MM.1S (cell line): ENCODE results near the gene IL13.

ENCODE experiments used
- DNase-seq: peaks from one replicate; pipeline ENCODE4 v3.0.0-alpha.2; 2015
- H2AFZ ChIP-seq: fragments of 300-600 bp; sonication (generic); 2 replicates; pipeline ENCODE4 v1.6.0; 2016; ENCODE audit warnings: antibody characterized with exemption, low read length
- H3F3A ChIP-seq: fragments of 300-600 bp; sonication (generic); 2 replicates; pipeline ENCODE4 v1.6.1; 2016; ENCODE audit warnings: mild to moderate bottlenecking, antibody characterized with exemption, low read length, moderate library complexity, mixed read lengths; ENCODE audit not compliant: insufficient read depth
- H3K27ac ChIP-seq: fragments of 300-600 bp; sonication (generic); 2 replicates; pipeline ENCODE4 v1.5.1; 2016; ENCODE audit warnings: mild to moderate bottlenecking, low read length
- H3K27me3 ChIP-seq: fragments of 300-600 bp; sonication (generic); replicated peaks from 2 replicates; pipeline ENCODE4 v1.6.0; 2016; ENCODE audit warnings: low read length; ENCODE audit not compliant: insufficient read depth
- H3K36me3 ChIP-seq: fragments of 300-600 bp; sonication (generic); replicated peaks from 2 replicates; pipeline ENCODE4 v1.6.1; 2016; ENCODE audit warnings: mild to moderate bottlenecking, low read length, mixed read lengths; ENCODE audit not compliant: insufficient read depth
- H3K4me1 ChIP-seq: fragments of 300-600 bp; sonication (generic); 2 replicates; pipeline ENCODE4 v1.6.1; 2016; ENCODE audit warnings: low read length, mixed read lengths
- H3K4me2 ChIP-seq: fragments of 300-600 bp; sonication (generic); 2 replicates; pipeline ENCODE4 v1.6.0; 2016; ENCODE audit warnings: low read depth, low read length
- H3K4me3 ChIP-seq: fragments of 300-600 bp; sonication (generic); 2 replicates; pipeline ENCODE4 v1.5.1; 2016; ENCODE audit warnings: low read length, mixed read lengths
- H3K79me2 ChIP-seq: fragments of 300-600 bp; sonication (generic); 2 replicates; pipeline ENCODE4 v1.6.1; 2016; ENCODE audit warnings: mixed run types, low read length, mixed read lengths
- H3K9ac ChIP-seq: fragments of 300-600 bp; sonication (generic); 2 replicates; pipeline ENCODE4 v1.6.1; 2016; ENCODE audit warnings: low read length, mixed read lengths
- H3K9me2 ChIP-seq: fragments of 300-600 bp; sonication (generic); replicated peaks from 2 replicates; pipeline ENCODE4 v1.6.1; 2016; ENCODE audit warnings: mild to moderate bottlenecking, low read length, mixed read lengths; ENCODE audit not compliant: insufficient read depth
- H3K9me3 ChIP-seq: fragments of 300-600 bp; sonication (generic); replicated peaks from 2 replicates; pipeline ENCODE4 v1.6.1; 2016; ENCODE audit warnings: mild to moderate bottlenecking, low read length, mixed read lengths; ENCODE audit not compliant: insufficient read depth
- H4K20me1 ChIP-seq: fragments of 300-600 bp; sonication (generic); 2 replicates; pipeline ENCODE4 v1.6.1; 2016; ENCODE audit warnings: mild to moderate bottlenecking, low read length, moderate library complexity, mixed read lengths; ENCODE audit not compliant: insufficient read depth
- EZH2 ChIP-seq: fragments of 300-600 bp; sonication (generic); optimal IDR thresholded peaks from 2 replicates; pipeline ENCODE3; 2017; ENCODE audit warnings: low read depth, mild to moderate bottlenecking, antibody characterized with exemption, low read length, mixed read lengths
- EZH2phosphoT487 ChIP-seq: fragments of 300-600 bp; sonication (generic); IDR thresholded peaks from 2 replicates; pipeline ENCODE4 v1.6.1; 2018; ENCODE audit warnings: antibody characterized with exemption, low read length
- TF ChIP-seq, protein P1 (sequence below): fragments of 300-600 bp; sonication (generic); IDR thresholded peaks from 2 replicates; pipeline ENCODE4 v1.5.1; 2016; ENCODE audit warnings: antibody characterized with exemption, low read length, mixed read lengths

The IL13 gene

DNA sequence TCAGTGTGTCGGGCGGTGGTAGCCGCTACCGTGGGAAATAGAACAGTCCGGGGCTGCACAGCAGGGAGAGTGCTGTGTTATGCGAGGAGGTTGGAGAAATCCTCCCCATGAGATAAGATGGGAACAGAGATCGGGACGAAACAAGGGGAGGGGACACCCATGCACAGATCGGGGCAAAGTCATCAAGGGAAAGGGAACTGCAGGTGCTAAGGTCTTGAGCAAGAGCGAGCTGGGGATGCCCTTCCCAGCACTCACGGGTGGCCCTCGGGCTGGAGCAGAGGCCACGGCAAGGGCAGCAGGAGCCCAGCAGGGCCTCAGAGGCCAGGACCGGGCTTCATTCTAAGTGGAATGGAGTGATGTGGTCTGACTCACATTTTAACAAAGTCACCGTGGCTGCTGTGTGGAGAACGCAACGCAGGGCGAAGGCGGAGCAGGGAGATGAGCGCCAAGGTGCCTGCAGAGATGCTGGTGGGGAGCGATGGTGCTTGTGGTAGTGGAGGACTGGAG is 7.7 kb downstream of the IL13 start:
- Histone ChIP-seq H4K20me1 (no peaks in the 10 kb centered on the region), H3K4me1 (peaks cover 6% of the 10 kb centered on the region), H3K79me2 (no peaks in the 10 kb centered on the region), H3K9me3 (no peaks in the 10 kb centered on the region), H3K4me2 (no peak overlapping the region), H3K9ac (no peak overlapping the region), H2AFZ (no peak overlapping the region), H3K4me3 (no peak overlapping the region), H3K27ac (no peak overlapping the region), H3F3A (no peaks in the 10 kb centered on the region), H3K9me2 (no peaks in the 10 kb centered on the region), H3K27me3 (no peaks in the 10 kb centered on the region), H3K36me3 (no peaks in the 10 kb centered on the region)
- no peak for DNase-seq
- no peak for TF ChIP-seq EZH2
- TF ChIP-seq, protein P1, sequence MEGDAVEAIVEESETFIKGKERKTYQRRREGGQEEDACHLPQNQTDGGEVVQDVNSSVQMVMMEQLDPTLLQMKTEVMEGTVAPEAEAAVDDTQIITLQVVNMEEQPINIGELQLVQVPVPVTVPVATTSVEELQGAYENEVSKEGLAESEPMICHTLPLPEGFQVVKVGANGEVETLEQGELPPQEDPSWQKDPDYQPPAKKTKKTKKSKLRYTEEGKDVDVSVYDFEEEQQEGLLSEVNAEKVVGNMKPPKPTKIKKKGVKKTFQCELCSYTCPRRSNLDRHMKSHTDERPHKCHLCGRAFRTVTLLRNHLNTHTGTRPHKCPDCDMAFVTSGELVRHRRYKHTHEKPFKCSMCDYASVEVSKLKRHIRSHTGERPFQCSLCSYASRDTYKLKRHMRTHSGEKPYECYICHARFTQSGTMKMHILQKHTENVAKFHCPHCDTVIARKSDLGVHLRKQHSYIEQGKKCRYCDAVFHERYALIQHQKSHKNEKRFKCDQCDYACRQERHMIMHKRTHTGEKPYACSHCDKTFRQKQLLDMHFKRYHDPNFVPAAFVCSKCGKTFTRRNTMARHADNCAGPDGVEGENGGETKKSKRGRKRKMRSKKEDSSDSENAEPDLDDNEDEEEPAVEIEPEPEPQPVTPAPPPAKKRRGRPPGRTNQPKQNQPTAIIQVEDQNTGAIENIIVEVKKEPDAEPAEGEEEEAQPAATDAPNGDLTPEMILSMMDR: no peak
- no peak for TF ChIP-seq EZH2phosphoT487

DNA sequence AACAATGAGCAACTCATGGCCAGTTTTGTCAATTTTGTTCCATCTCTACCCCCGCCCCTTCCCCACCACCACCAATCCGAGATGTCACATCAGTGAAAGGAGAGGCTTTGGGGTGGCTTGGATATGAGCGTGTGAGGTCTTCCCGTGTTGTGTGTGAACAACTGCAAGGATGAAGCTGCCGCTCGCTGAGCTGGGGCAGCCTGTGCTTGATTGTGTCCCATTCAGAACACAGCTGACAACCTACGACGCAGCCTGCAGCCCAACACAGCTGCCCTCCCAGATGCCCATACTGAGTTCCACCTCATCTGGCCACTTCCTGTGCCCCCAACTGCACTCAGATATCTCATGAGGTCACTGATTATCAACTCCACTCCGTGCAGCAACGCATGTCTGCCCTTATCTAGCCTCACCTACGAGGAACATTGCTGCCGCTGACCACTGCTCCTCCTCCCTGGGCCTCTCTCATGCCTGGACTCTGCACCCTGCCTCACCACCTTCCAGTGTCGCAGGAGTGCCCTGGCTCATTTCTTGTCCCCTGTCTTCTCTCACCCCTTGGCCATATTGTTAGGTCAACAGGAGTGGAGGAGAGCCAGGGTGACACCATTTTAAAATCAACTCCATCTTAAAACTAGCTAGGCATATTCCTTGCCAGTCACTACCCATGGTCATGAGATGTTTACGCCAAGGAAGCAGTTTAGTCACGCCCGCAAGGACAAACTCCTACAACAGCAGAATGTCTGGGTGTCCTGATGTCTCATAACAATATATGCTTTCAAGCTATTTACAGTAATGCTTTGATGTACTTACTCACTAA is 8.5 kb downstream of the IL13 start:
- no peak overlapping the region for H3K27ac ChIP-seq
- no peaks in the 10 kb centered on the region for H3K27me3 ChIP-seq
- no peaks in the 10 kb centered on the region for H3K9me2 ChIP-seq
- no peaks in the 10 kb centered on the region for H3F3A ChIP-seq
- H4K20me1 ChIP-seq: no peaks in the 10 kb centered on the region
- no peaks in the 10 kb centered on the region for H3K9me3 ChIP-seq
- no peak overlapping the region for H3K9ac ChIP-seq
- TF ChIP-seq EZH2phosphoT487 (no peak), EZH2 (no peak)
- TF ChIP-seq, protein P1: no peak
- no peak overlapping the region for H2AFZ ChIP-seq
- no peaks in the 10 kb centered on the region for H3K36me3 ChIP-seq
- H3K4me3 ChIP-seq: no peak overlapping the region
- no peaks in the 10 kb centered on the region for H3K79me2 ChIP-seq
- H3K4me1 ChIP-seq: peaks cover 6% of the 10 kb centered on the region
- DNase-seq: no peak
- H3K4me2 ChIP-seq: no peak overlapping the region

DNA sequence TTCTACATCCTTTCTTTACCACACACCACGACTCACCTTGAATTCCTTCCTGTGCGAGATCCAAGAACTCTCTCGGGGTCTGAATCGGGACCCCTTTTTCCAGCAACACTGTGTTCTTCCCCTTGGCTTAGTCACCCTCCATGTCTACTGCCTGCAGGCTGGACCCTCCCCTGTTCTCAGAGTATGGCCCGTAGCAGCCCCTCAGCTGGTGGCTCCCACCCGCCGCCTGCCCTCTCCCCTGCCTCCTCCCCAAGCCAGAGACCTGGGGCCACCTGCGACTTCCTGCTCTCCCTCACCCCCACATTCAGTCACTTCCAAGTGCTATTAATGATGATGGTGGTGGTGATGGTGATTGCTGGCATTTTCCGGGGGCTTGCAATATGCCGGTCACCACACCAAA is 9.3 kb downstream of the IL13 start:
- Histone ChIP-seq H3K9me2 (no peaks in the 10 kb centered on the region), H3K4me2 (no peak overlapping the region), H3K4me3 (no peak overlapping the region), H3K36me3 (no peaks in the 10 kb centered on the region), H3K79me2 (no peaks in the 10 kb centered on the region), H4K20me1 (no peaks in the 10 kb centered on the region), H3K4me1 (peaks cover 6% of the 10 kb centered on the region), H3F3A (no peaks in the 10 kb centered on the region), H3K27me3 (no peaks in the 10 kb centered on the region), H2AFZ (no peak overlapping the region), H3K9me3 (no peaks in the 10 kb centered on the region), H3K27ac (no peak overlapping the region), H3K9ac (no peak overlapping the region)
- DNase-seq: no peak
- TF ChIP-seq, protein P1: no peak
- TF ChIP-seq EZH2phosphoT487: no peak
